CD4-positive, alpha-beta T cell treated with Interleukin-6 at 100 ng/mL for 8 hours (primary cell): Measurements from ENCODE around the gene IQCH.

ENCODE experiments used
- DNase-seq: peaks from one replicate; pipeline ENCODE4 v3.0.0-alpha.2; 2020; ENCODE audit warnings: mixed read lengths, low spot score

The IQCH gene

DNA sequence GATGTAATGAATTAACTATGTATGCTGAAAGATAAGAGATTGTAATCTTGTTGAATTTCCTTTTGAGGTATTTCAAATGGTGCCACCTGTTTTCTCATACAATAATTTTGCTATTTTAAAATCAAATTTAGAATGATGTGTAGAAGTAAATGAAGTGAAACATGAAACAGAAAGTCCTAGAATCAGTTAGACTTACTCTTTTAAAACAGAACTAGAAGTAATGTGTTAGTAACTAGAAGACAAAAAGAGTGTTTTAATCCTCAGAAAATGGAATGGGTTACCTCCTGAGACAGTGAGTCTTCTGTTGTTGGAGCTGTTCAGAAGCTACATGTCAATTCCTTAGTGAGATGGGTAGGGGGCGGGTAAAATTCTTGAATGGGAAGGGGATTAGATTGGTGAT, 279.8 kb downstream of the IQCH start:
- no peak for DNase-seq

DNA sequence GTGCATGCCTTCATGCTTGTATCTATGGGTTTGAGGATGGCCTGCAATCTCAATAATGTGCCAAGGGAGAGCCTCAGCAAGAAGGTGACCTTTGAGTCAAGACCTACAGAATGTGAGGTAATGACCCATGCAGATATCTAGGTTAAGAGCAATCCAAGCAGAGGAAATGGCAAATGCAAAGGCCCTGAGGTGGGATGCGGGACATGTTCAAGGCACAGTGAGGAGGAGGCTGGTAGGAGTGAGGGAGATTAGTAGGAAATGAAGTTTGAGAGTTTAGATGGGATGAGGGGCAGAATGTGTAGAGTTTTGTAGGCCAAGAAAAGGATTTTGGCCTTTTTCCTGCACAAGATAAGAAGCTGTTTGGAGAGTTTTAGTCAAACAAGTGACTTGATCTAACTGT, 283.2 kb downstream of the IQCH start:
- DNase-seq: no peak

DNA sequence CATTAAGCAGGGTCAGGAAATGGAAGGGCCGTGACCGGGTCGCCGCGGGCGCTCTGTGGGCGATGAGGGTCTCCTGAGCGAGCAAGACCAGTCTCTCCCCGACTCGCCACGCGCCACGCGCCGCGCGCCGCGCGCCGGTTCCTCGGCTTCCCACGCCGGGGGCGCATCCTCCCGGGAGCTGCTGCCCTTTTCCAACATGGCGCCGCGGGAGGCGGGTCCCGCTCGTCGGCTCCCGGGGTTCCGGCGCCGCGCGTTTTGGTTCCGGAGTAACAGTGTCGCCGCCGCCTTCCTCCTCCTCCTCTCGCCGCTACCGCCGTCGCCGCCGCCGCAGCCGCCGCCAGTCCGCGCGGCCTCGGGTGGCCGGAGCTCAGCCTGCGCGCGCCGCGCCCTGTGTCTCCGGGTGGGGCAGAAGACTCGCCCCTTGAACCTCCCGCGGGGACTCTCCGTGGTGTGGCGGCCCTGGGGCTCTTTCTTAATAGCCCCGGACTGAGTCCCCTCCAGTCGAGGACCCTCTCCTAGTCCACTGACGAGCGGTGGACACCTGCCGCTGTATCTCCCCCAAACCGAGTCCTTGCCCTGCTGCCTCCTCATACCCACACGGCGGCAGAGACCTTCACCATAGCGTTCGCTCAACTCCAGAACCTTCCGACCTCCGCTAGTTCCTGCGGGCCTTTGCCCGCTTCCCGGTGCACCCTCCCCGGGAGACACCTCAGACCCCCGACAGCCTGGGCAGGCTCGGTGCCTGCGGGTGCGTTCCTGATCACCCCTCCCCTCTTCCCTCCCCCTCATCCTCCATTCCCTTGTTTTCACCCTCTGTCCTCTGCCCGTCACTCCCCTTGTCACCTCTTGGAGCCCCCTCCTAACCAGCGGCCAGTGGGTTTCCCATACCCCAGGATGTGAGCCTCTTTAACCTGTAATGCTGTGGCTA, 288.1 kb downstream of the IQCH start, which contains the start of gene MAP2K5:
MAP2K5 (plus strand) TSS at position 284 of the 928 bp plus-strand sequence; CDS start at position 917, 633 bp downstream.
- DNase-seq: peak; percentile 79

DNA sequence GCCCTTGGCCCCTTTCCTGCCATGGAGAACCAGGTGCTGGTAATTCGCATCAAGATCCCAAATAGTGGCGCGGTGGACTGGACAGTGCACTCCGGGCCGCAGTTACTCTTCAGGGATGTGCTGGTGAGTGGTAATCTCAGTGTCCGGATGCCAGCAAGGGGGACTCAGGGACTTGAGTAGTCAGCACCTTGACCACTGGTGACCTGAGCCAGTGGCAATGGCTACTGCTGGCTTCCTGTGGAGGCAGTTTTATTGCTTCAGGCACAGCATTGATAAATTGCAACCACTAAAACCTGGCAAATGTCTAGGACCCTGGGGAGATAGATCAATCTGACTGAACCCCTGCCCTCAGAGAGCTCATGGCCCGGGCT, 288.7 kb downstream of the IQCH start:
- no peak for DNase-seq

DNA sequence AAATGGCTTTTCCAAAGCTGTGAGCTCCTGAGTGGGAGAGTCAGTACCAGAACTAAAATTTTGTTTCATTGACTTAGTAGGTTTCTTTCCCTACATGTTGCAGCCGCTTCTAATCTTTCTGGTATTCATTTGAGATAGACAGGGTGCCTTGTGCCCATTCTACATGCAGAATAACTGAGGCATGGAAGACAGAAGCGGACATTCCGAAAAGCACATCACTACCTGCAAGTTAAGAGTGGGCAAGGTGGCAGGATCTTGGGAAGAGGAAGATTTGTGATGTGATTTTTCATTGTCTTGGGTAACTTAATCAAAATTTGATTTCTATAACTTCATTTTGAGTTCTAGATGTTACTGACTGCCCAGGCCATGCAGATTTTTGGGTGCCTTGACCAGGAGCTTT, 289.9 kb downstream of the IQCH start:
- no peak for DNase-seq

DNA sequence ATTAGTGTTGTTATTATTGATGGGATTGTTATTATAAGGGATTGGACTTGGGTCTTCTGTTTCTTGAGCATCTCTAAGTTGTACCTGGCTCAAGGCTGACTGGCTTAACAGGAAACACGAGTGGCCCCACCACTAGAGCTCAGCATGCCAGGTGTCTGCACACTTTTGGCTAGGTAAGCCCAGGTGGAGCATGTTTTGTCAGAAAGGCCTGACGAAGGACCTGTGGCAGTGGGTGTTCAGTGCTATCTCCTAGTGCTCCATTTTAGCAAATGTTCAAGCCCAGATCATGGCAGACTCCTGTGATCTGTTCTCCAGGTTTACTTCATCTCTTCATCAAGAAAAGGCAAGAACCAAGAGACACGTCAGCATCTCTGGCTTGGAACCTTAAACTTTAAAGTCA, 291.3 kb downstream of the IQCH start:
- no peak for DNase-seq

DNA sequence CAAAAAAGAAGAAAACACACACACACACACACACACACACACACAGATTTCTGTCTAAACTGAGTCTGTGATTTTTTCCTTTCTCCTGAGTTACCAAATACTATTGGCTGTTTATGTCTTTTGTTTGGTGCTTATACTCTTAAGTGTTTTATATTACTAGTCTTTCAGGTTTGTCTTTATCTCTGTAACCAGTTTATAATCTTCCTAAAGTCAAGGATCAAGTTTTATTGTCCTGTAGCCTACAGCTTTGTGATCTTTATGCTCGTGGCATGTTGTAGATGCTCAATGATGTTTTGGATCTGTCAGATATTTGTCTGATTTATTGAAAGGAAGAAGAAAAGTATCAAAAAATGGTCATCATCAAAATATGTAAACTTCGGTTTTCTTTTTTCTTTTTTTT, 292.5 kb downstream of the IQCH start:
- no peak for DNase-seq

DNA sequence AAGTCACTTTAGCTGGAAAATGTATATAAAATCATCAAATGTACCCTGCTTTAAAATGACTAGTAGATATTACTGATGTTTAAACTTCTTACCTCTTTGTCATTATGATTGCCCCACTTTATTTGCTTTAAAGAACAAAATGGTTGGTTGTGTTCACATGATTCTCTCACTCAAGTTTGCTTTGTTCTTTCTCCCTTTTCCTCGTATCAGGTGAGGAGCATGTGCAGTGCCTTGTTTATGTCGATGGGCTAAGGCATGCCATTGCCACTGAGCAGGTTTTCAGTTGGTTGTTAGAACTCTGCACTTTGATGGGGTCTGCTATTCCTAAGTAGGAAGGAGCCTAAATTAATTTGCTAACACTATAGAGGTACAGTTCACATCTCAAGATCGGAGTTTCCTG, 293.2 kb downstream of the IQCH start:
- no peak for DNase-seq

DNA sequence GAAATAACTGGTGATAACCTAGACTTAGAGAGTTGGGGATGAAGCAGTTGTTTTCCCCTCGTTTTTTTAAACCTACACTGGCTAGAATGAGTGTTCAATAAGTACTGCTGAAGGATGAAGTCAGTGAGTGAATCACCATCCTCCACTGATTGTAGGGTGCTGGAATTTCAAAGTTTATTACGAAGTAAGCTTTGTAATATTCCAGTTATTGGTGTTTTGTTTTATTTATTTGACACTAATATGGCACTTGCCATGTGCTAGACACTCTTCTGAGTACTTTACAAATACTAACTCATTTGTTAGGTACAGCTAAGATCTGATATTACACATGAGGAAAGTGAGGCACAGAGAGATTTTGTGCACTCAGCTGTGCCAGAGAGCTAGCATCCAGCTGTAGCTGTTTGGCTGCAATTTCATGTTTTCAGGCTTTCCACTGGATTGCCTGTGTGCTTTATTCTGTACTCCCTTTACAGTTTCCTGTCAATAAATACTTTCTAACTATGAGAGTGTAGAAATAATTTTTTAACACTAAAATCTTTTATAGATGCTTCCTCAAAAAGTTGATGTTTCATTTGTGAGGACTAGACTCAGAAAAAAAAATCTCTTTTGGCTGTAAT, 293.8 kb downstream of the IQCH start:
- no peak for DNase-seq

DNA sequence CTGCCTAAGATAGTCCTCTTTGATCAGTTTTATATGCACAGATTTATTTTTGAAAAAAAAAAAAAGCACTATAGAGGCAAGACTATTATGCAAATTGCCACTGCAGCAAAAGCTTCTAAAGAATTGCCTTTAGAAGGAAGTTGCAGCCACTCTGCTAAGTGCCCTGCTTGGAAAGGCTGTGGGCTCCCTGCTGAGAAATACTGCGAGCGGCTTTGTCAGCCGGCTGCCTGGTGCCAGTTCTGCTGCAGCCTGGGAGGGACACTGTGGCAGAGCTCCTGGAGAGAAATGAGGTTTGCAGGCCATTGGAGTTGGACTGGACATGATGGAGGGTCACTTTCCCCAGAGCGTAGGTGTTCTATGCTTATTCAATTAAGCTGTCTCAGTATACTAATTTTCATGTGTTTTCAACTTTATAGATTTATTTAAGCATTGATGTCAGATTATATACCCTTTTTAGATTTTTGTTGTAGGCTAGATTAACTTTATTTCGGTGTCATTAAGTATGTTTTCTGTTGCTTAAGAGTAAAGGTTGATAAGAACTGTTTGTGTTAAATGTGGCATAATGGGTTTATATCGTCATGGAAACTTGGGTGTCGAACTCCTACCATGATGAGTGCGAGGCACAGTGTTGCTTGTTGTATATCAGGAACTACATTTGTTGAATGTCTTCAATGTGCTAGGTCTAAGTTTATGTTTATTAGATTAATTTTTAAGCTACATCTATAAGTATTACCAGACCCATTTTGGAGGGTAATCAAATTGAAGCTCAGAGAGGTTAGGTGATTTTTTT, 294.5 kb downstream of the IQCH start:
- no peak for DNase-seq

DNA sequence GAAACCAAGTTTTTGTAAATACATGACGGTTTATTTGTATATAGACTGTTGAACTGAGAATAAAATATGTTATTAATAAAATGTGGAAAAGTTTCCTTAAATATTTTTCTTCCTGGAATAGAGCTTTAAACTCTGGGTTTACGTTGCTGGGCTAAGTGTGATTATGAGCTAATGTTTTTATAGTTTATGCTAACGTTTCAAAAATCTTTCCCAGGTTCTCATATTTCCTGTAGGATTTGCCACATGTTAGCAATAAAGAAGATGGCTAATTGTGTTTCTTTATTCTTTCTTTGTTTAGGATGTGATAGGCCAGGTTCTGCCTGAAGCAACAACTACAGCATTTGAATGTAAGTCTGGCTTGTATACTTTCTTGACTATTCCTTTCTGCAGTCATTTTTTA, 295.1 kb downstream of the IQCH start:
- no peak for DNase-seq

DNA sequence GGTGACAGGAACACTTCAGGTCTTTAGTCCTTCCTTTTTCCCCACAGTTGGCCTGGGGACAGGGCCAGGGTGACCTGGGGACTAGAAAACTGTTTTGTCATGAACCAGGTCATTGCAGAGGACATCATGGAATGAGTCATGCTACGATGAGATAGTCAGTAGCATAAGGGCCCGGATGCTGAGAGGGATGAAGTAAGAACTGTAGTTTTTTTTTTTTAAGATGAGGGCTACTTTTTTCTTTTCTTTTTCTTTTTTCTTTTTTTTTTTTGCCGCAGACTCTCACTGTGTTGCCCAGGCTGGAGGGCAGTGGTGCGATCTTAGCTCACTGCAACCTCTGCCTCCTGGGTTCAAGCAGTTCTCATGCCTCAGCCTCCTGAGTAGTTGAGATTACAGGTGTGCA, 295.9 kb downstream of the IQCH start:
- DNase-seq: no peak

DNA sequence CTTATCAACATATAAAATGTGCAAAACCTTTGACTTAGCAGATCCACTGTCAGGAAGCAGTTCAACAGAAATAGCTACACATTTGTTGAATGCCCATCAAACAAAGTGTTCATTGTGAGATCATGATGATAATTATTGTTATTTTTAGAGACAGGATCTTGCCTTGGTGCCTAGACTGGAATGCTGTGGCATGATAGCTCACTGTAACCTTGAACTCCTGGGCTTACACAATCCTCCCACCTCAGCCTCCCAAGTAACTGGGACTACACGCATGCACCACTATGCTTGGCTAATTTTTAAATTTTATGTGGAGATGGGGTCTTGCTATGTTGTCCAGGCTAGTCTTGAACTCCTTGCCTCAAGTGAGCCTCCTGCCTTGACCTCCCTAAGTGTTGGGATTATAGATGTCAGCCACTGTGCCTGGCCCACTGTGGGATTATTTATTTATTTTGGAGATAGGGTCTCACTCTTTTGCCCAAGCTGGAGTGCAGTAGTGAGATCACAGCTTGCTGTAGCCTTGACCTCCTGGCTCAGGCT, 296.7 kb downstream of the IQCH start:
- no peak for DNase-seq
